HepG2 (cell line): Measurements from ENCODE around the gene SIRT7. TPM values are rescaled to one million over a fixed set of nuclear protein-coding genes. Genes with fewer than 3 reads are reported as not detected.
A peak's percentile ranks its signal among the peaks of the same experiment; 100 is the strongest.

Experiments used
- ATF6 ChIP-seq: sonication (generic); formaldehyde crosslinking; conservative IDR thresholded peaks from 2 replicates; pipeline ENCODE4 v1.4.0; 2020; ENCODE audit warnings: missing genetic modification reagents
- BCL3 ChIP-seq: sonication (generic); formaldehyde crosslinking; IDR thresholded peaks from 2 replicates; pipeline ENCODE4 v1.5.1; 2020; ENCODE audit warnings: mild to moderate bottlenecking, missing genetic modification reagents, moderate library complexity
- CEBPB ChIP-seq: IDR thresholded peaks from 2 replicates; pipeline ENCODE4 v1.6.1; 2011; ENCODE audit warnings: low read depth, low read length, improper control_type of control experiment, borderline replicate concordance
- CENPX ChIP-seq: sonication (generic); formaldehyde crosslinking; IDR thresholded peaks from 2 replicates; pipeline ENCODE4 v1.9.0; 2021; ENCODE audit warnings: mild to moderate bottlenecking, missing genetic modification reagents, moderate library complexity
- HHEX ChIP-seq: IDR thresholded peaks from 2 replicates; pipeline ENCODE4 v1.6.1; 2016; ENCODE audit warnings: control low read depth
- KDM1A ChIP-seq: IDR thresholded peaks from 2 replicates; pipeline ENCODE4 v1.6.1; 2016; ENCODE audit warnings: missing compliant biosample characterization
- KDM6A ChIP-seq: IDR thresholded peaks from 2 replicates; pipeline ENCODE4 v1.6.1; 2016; ENCODE audit warnings: low read depth
- MEF2D ChIP-seq: sonication (generic); formaldehyde crosslinking; IDR thresholded peaks from 2 replicates; pipeline ENCODE4 v1.5.1; 2020; ENCODE audit warnings: mild to moderate bottlenecking, missing genetic modification reagents
- MTF1 ChIP-seq: sonication (generic); formaldehyde crosslinking; IDR thresholded peaks from 2 replicates; pipeline ENCODE4 v1.5.0; 2020; ENCODE audit warnings: missing genetic modification reagents
- NCOA2 ChIP-seq: sonication (generic); formaldehyde crosslinking; IDR thresholded peaks from 2 replicates; pipeline ENCODE4 v1.8.0; 2022; ENCODE audit warnings: inconsistent platforms
- NFE2 ChIP-seq: sonication (generic); formaldehyde crosslinking; IDR thresholded peaks from 2 replicates; pipeline ENCODE4 v1.4.0; 2020; ENCODE audit warnings: missing genetic modification reagents
- NR3C1 ChIP-seq: sonication (generic); formaldehyde crosslinking; IDR thresholded peaks from 2 replicates; pipeline ENCODE4 v1.4.0; 2020; ENCODE audit warnings: missing genetic modification reagents
- RARA ChIP-seq: IDR thresholded peaks from 2 replicates; pipeline ENCODE4 v1.6.1; 2016; ENCODE audit warnings: missing genetic modification reagents, missing compliant biosample characterization
- SIX4 ChIP-seq: sonication (generic); formaldehyde crosslinking; IDR thresholded peaks from 2 replicates; pipeline ENCODE4 v1.4.0; 2020; ENCODE audit warnings: missing genetic modification reagents
- SMC3 ChIP-seq: IDR thresholded peaks from 2 replicates; pipeline ENCODE4 v1.6.1; 2011; ENCODE audit warnings: low read length, improper control_type of control experiment
- SNRNP70 ChIP-seq: fragments of 200-400 bp; formaldehyde crosslinking; IDR thresholded peaks from 2 replicates; pipeline ENCODE4 v1.6.1; 2017; ENCODE audit warnings: mild to moderate bottlenecking, low read depth, low read length, moderate library complexity
- SRSF1 ChIP-seq: fragments of 200-400 bp; formaldehyde crosslinking; optimal IDR thresholded peaks from 2 replicates; pipeline ENCODE3; 2017; ENCODE audit warnings: mild to moderate bottlenecking, low read depth, low read length, moderate library complexity
- ZBTB46 ChIP-seq: sonication (generic); formaldehyde crosslinking; IDR thresholded peaks from 2 replicates; pipeline ENCODE4 v1.4.0; 2020; ENCODE audit warnings: mild to moderate bottlenecking, missing genetic modification reagents, borderline replicate concordance
- ZNF230 ChIP-seq: sonication (generic); formaldehyde crosslinking; IDR thresholded peaks from 2 replicates; pipeline ENCODE4 v1.4.0; 2020; ENCODE audit warnings: mild to moderate bottlenecking, missing genetic modification reagents
- ZNF253 ChIP-seq: sonication (generic); formaldehyde crosslinking; IDR thresholded peaks from 2 replicates; pipeline ENCODE4 v1.8.0; 2022; ENCODE audit warnings: mild to moderate bottlenecking, missing genetic modification reagents, borderline replicate concordance
- ZNF383 ChIP-seq: sonication (generic); formaldehyde crosslinking; IDR thresholded peaks from 2 replicates; pipeline ENCODE4 v1.4.0; 2020; ENCODE audit warnings: missing genetic modification reagents, mild to moderate bottlenecking, borderline replicate concordance
- ZNF430 ChIP-seq: sonication (generic); formaldehyde crosslinking; IDR thresholded peaks from 2 replicates; pipeline ENCODE4 v1.9.0; 2021; ENCODE audit warnings: mild to moderate bottlenecking, missing genetic modification reagents
- ZNF713 ChIP-seq: sonication (generic); formaldehyde crosslinking; IDR thresholded peaks from 2 replicates; pipeline ENCODE4 v1.4.0; 2020; ENCODE audit warnings: mild to moderate bottlenecking, missing genetic modification reagents
- ZNF775 ChIP-seq: sonication (generic); formaldehyde crosslinking; IDR thresholded peaks from 2 replicates; pipeline ENCODE4 v1.4.0; 2020; ENCODE audit warnings: missing genetic modification reagents, mild to moderate bottlenecking, moderate library complexity, borderline replicate concordance
- ZNF816 ChIP-seq: sonication (generic); formaldehyde crosslinking; IDR thresholded peaks from 2 replicates; pipeline ENCODE4 v1.8.0; 2022; ENCODE audit warnings: missing genetic modification reagents, mild to moderate bottlenecking, borderline replicate concordance
- ZSCAN31 ChIP-seq: sonication (generic); formaldehyde crosslinking; IDR thresholded peaks from 2 replicates; pipeline ENCODE4 v1.5.0; 2020; ENCODE audit warnings: low read depth, mild to moderate bottlenecking, missing genetic modification reagents
- polyA plus RNA-seq, 8 experiments: library from polyadenylated mRNA; depleted of rRNA in 3 of 8; stranded (reverse) in 7 of 8; unstranded in 1 of 8; fragments of >200 nt; fragmentation: Illumina TruSeq in 4 of 8; extraction: Trizol in 4 of 8; gene quantifications; 2 replicates each; pipeline versions ENCODE4 v1.2.1 to v1.2.3, GENCODE V29; 2011 to 2016; ENCODE audit warnings: low read depth in 4 of 8, missing spikeins in 1 of 8, mixed read lengths in 1 of 8; ENCODE audit not compliant: insufficient read depth in 1 of 8
- total RNA-seq, 5 experiments: library from RNA; depleted of rRNA; stranded (reverse); fragments of >200 nt; fragmentation: Illumina TruSeq; extraction: Trizol; gene quantifications; 2 replicates each; pipeline ENCODE4 v1.2.3, GENCODE V29; 2016; ENCODE audit warnings: low read depth in 1 of 5

Gene SIRT7
- total and polyA plus RNA-seq, 2 of the 13 experiments (the other 11 are each of a cell fraction or from before 2014, with no cell fraction given), result 8.3 to 24.8 TPM

DNA sequence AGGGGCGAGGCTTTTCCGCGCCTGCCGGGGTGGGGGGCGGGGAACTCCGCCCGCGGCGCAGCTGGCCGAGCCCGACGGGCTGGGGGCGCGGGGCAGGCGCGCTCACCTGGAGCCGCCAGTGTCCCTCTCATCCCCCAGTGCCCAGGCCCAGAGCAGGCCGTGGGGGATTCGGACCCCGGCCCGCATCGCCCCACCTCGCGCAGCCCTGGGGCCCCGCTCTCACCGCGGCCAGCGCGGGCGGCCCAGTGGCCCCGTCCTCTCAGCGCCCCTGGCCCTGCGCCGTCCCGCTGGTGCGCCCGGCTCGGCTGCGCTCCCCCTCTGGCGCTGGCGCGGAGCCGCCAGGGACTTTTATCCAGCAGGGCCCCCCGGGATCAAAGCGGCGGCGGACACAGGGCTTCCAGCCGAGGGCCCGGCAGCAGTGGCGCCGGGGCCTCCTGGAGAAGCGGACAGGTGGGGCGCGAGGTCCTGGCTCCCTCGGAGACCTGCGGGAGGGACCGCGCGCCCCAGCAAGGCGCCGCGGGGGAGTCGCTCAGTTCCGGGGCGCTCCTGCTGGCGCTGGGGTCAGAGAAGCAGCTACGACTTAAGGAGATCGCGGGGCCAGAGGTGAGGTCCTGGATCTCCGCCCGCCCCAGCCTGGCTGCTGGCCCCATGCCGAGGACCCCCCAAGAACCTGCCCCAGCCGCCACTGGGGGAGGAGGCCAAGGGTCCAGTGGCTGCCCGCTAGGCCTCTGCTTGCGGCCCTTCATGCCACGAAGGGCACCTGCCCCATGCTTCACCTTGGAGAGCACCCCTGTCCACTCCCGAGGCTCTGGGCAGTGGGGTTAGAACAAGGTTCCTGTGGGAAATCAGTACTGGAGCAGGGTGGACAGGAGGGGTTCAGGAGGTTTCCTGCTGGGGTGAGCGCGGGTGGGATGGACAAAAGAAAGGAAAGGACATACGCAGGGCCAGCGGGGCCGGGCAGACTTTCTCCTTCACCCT lies 43.8 kb upstream of the SIRT7 start (continued):
- TF ChIP-seq ZBTB46 (CRISPR knock-in tag) (no peak; the same call in 1 of the 2 replicates), ATF6 (CRISPR knock-in tag) (no peak), BCL3 (CRISPR knock-in tag) (no peak), SIX4 (CRISPR knock-in tag) (no peak), RARA (CRISPR knock-in tag) (0 out of 2 replicates have a peak, but pooled peaks have one; percentile 12), ZNF713 (CRISPR knock-in tag) (no peak), ZNF230 (CRISPR knock-in tag) (no peak), MEF2D (CRISPR knock-in tag) (no peak), ZNF430 (no peak), ZSCAN31 (CRISPR knock-in tag) (no peak; the same call in 1 of the 2 replicates), NFE2 (0 out of 2 replicates have a peak, but pooled peaks have one; percentile 15), MTF1 (no peak), NR3C1 (CRISPR knock-in tag) (no peak), ZNF816 (CRISPR knock-in tag) (no peak), ZNF383 (CRISPR knock-in tag) (no peak), CENPX (CRISPR knock-in tag) (no peak), SMC3 (no peak), SNRNP70 (no peak), KDM1A (CRISPR knock-in tag) (no peak), ZNF253 (CRISPR knock-in tag) (no peak), NCOA2 (CRISPR knock-in tag) (no peak), KDM6A (no peak), SRSF1 (peak; percentile 82), HHEX (CRISPR knock-in tag) (no peak), ZNF775 (CRISPR knock-in tag) (no peak), CEBPB (no peak)
